Lung (tissue), 12 donors: ENCODE measurements around the gene PIK3AP1. TPM values are rescaled to one million over a fixed set of nuclear protein-coding genes. Genes with fewer than 3 reads are reported as not detected.

Experiments
- ATAC-seq: fragments of 200-7000 bp; cut with Tn5 transposase; one replicate; pipeline ENCODE4 v1.9.1; 2020; ENCODE audit warnings: moderate number of reproducible peaks; ENCODE audit not compliant: insufficient read depth, low FRiP score
- DNase-seq, 3 donors: peaks; one replicate each; pipeline ENCODE4 v3.0.0-alpha.2; 2013 to 2017
- H3K27ac ChIP-seq, 2 donors: one replicate each; pipeline ENCODE4 v1.5.1; 2013; ENCODE audit warnings: mild to moderate bottlenecking in 2 of 2, moderate library complexity in 2 of 2, control low read depth in 1 of 2, inconsistent platforms in 1 of 2, low read depth in 1 of 2, low read length in 1 of 2
- H3K27me3 ChIP-seq, 3 donors: one replicate each; pipeline ENCODE4 v1.5.1; 2013; ENCODE audit warnings: low read length in 2 of 3; ENCODE audit not compliant: control insufficient read depth in 3 of 3, insufficient read depth in 3 of 3
- H3K36me3 ChIP-seq, 4 donors: one replicate each; pipeline ENCODE4 v1.5.1; 2013; ENCODE audit warnings: low read length in 4 of 4, mild to moderate bottlenecking in 1 of 4, moderate library complexity in 1 of 4; ENCODE audit not compliant: control insufficient read depth in 4 of 4, insufficient read depth in 4 of 4
- H3K4me1 ChIP-seq, 5 donors: one replicate each; pipeline ENCODE4 v1.5.1; 2013; ENCODE audit warnings: low read length in 5 of 5, mild to moderate bottlenecking in 2 of 5, moderate library complexity in 1 of 5; ENCODE audit not compliant: control insufficient read depth in 5 of 5, insufficient read depth in 5 of 5
- H3K4me3 ChIP-seq: one replicate; pipeline ENCODE4 v1.5.1; 2013; ENCODE audit warnings: mild to moderate bottlenecking, control low read depth, moderate library complexity
- H3K9ac ChIP-seq, 2 donors: one replicate each; pipeline ENCODE4 v1.5.1; 2013; ENCODE audit warnings: low read length in 2 of 2, control low read depth in 1 of 2; ENCODE audit not compliant: insufficient read depth in 1 of 2
- H3K9me3 ChIP-seq, 4 donors: one replicate each; pipeline ENCODE4 v1.5.1; 2013; ENCODE audit warnings: low read length in 3 of 4, mild to moderate bottlenecking in 1 of 4, moderate library complexity in 1 of 4; ENCODE audit not compliant: control insufficient read depth in 4 of 4, insufficient read depth in 3 of 4
- CTCF ChIP-seq: IDR thresholded peaks from 2 replicates; pipeline ENCODE4 v1.5.1; 2012; ENCODE audit warnings: mild to moderate bottlenecking; ENCODE audit errors: control extremely low read depth, extremely low read depth
- WGBS, 2 donors: extraction: QIAGEN DNeasy Blood & Tissue Kit; methylation state at CpG; one replicate each; pipeline ENCODE4 v1.1.7; 2013; 5-methylcytosine and 5-hydroxymethylcytosine counted together
- polyA plus RNA-seq, 2 donors: library from polyadenylated mRNA; stranded (reverse); fragments of 200-250 nt; gene quantifications; one replicate each; pipeline ENCODE4 v1.2.1, GENCODE V29; 2013
- total RNA-seq, 2 donors: library from RNA; depleted of rRNA in 1 of 2; stranded (reverse); fragments of >200 nt in 1 of 2; gene quantifications; one replicate each; pipeline ENCODE4 v1.2.1, GENCODE V29; 2014 to 2021
- donor health status: control.
- donor health status: control.
- donor health status: Bipolar disorder and iron deficiency.
- donor health status: healthy.
- donor health status: DM: yes; HTN: yes; CAD: no.

The PIK3AP1 gene
- total and polyA plus RNA-seq, 4 donors: 7.3 to 120 (median 30.4) TPM

GRCh38 chr10:96747734-96748550, 27.6 kb upstream of the PIK3AP1 start:
- no peaks in the 10 kb centered on the region for H3K4me1 ChIP-seq
- no peak for DNase-seq
- no peaks in the 10 kb centered on the region for H3K27me3 ChIP-seq
- H3K36me3 ChIP-seq: no peaks in the 10 kb centered on the region
- ATAC-seq: no peak
- no peak overlapping the region for H3K9ac ChIP-seq
- 45 to 56% methylated on average over 7 of the region's 7 CpGs for WGBS, 2 donors
- H3K27ac ChIP-seq: peak overlapping the region in 1 of 2 donors; percentile 26
- no peak overlapping the region for H3K4me3 ChIP-seq
- TF ChIP-seq CTCF: no peak
- no peaks in the 10 kb centered on the region for H3K9me3 ChIP-seq

GRCh38 chr10:96746503-96746902, 26.2 kb upstream of the PIK3AP1 start:
- ATAC-seq (no peak), DNase-seq (no peak)
- TF ChIP-seq CTCF: no peak
- no peaks in the 10 kb centered on the region for H3K36me3 ChIP-seq
- H3K27ac ChIP-seq: no peak overlapping the region
- no peaks in the 10 kb centered on the region for H3K9me3 ChIP-seq
- H3K4me3 ChIP-seq: no peak overlapping the region
- no peaks in the 10 kb centered on the region for H3K27me3 ChIP-seq
- peaks cover 0 to 1% (median 0%) of the 10 kb centered on the region in 5 donors for H3K4me1 ChIP-seq
- no peak overlapping the region for H3K9ac ChIP-seq
- 64 to 85% methylated on average over 3 of the region's 3 CpGs for WGBS, 2 donors

GRCh38 chr10:96745950-96746349, 25.6 kb upstream of the PIK3AP1 start:
- Histone ChIP-seq H3K9me3 (peaks cover 0 to 2% (median 0%) of the 10 kb centered on the region in 4 donors), H3K36me3 (no peaks in the 10 kb centered on the region), H3K27ac (no peak overlapping the region), H3K4me3 (no peak overlapping the region), H3K4me1 (peaks cover 0 to 1% (median 0%) of the 10 kb centered on the region in 5 donors), H3K9ac (no peak overlapping the region), H3K27me3 (no peaks in the 10 kb centered on the region)
- no peak for ATAC-seq
- no peak for TF ChIP-seq CTCF
- DNase-seq: no peak
